Keratinocyte (primary cell): Measurements from ENCODE around the gene BICD1. TPM values are rescaled to one million over a fixed set of nuclear protein-coding genes. Genes with fewer than 3 reads are reported as not detected.

Experiments used
- DNase-seq: peaks from one replicate; pipeline ENCODE4 v3.0.0-alpha.2; 2011; ENCODE audit warnings: low read depth, missing footprints, low spot score
- FAIRE-seq: peaks from 2 replicates; lab custom pipeline; 2011; peaks lifted over from hg19 to GRCh38; lab: Jason Lieb, UNC
- H2AFZ ChIP-seq: 2 replicates; pipeline ENCODE4 v1.6.0; 2012; ENCODE audit warnings: low read length, control low read depth, inconsistent platforms; ENCODE audit not compliant: control insufficient read depth
- H3K27ac ChIP-seq: 2 replicates; pipeline ENCODE4 v1.5.1; 2011; ENCODE audit warnings: low read length; ENCODE audit not compliant: control insufficient read depth, insufficient read depth
- H3K27me3 ChIP-seq: 3 replicates; pipeline ENCODE4 v1.6.0; 2011; ENCODE audit warnings: low read length; ENCODE audit not compliant: control insufficient read depth, insufficient read depth; ENCODE audit errors: extremely low read depth
- H3K36me3 ChIP-seq, 2 experiments: 2 replicates in 1 of 2; 3 replicates in 1 of 2; pipeline ENCODE4 v1.5.1; 2011; ENCODE audit warnings: low read length in 2 of 2, mild to moderate bottlenecking in 1 of 2; ENCODE audit not compliant: control insufficient read depth in 2 of 2, insufficient read depth in 2 of 2; ENCODE audit errors: extremely low read depth in 1 of 2
- H3K4me1 ChIP-seq: 3 replicates; pipeline ENCODE4 v1.5.1; 2011; ENCODE audit warnings: low read length; ENCODE audit not compliant: control insufficient read depth, insufficient read depth; ENCODE audit errors: extremely low read depth
- H3K4me2 ChIP-seq: 3 replicates; pipeline ENCODE4 v1.6.0; 2011; ENCODE audit warnings: low read depth, low read length; ENCODE audit not compliant: control insufficient read depth, insufficient read depth; ENCODE audit errors: extremely low read depth
- H3K4me3 ChIP-seq, 3 experiments: fragments of 200-600 bp in 1 of 3; sonication (generic) in 1 of 3; 2 replicates in 2 of 3; 3 replicates in 1 of 3; pipeline ENCODE4 v1.5.1; 2011 to 2016; ENCODE audit warnings: low read length in 3 of 3, mild to moderate bottlenecking in 3 of 3, control low read depth in 2 of 3, inconsistent platforms in 1 of 3, low read depth in 1 of 3, mixed read lengths in 1 of 3, mixed run types in 1 of 3, moderate library complexity in 1 of 3; ENCODE audit not compliant: control insufficient read depth in 2 of 3, insufficient read depth in 2 of 3; ENCODE audit errors: extremely low read depth in 1 of 3
- H3K79me2 ChIP-seq: 2 replicates; pipeline ENCODE4 v1.6.0; 2012; ENCODE audit warnings: low read length; ENCODE audit not compliant: control insufficient read depth, insufficient read depth
- H3K9ac ChIP-seq: 3 replicates; pipeline ENCODE4 v1.6.0; 2011; ENCODE audit warnings: low read length; ENCODE audit not compliant: control insufficient read depth, insufficient read depth; ENCODE audit errors: extremely low read depth
- H3K9me1 ChIP-seq: 3 replicates; pipeline ENCODE4 v1.6.0; 2011; ENCODE audit warnings: low read length; ENCODE audit not compliant: control insufficient read depth, insufficient read depth; ENCODE audit errors: extremely low read depth
- H3K9me3 ChIP-seq: 2 replicates; pipeline ENCODE4 v1.5.1; 2012; ENCODE audit warnings: low read depth, low read length; ENCODE audit not compliant: control insufficient read depth
- H4K20me1 ChIP-seq: 3 replicates; pipeline ENCODE4 v1.6.0; 2011; ENCODE audit warnings: low read length; ENCODE audit not compliant: control insufficient read depth, insufficient read depth; ENCODE audit errors: extremely low read depth
- EZH2 ChIP-seq: IDR thresholded peaks from one replicate; pipeline ENCODE4 v1.6.1; 2012; ENCODE audit warnings: inconsistent platforms, mild to moderate bottlenecking, low read length, moderate library complexity
- dilution Hi-C: fragments of 300-500 bp; cut with MboI; formaldehyde crosslinking; loops from one replicate; pipeline ENCODE4 v1.7.0; 2020; ENCODE audit warnings: low sequenced_read_pairs; ENCODE audit not compliant: extremely low pct_ligation_motif_present
- polyA plus RNA-seq, 5 experiments: library from polyadenylated mRNA; depleted of rRNA in 3 of 5; stranded (reverse) in 3 of 5; stranded (forward) in 1 of 5; unstranded in 1 of 5; fragments of >200 nt; gene quantifications; 1 replicate in 1 of 5; 2 replicates in 3 of 5; 3 replicates in 1 of 5; pipeline versions ENCODE4 v1.2.1 to v1.2.3, GENCODE V29; 2011 to 2012; ENCODE audit warnings: missing spikeins in 2 of 5, low read depth in 1 of 5, low replicate concordance in 1 of 5
- TF ChIP-seq, protein P1 (sequence below), 3 experiments: IDR thresholded peaks in 1 of 3; conservative IDR thresholded peaks in 1 of 3; optimal IDR thresholded peaks in 1 of 3; 2 replicates in 2 of 3; 3 replicates in 1 of 3; pipeline versions ENCODE3 to v1.5.1; 2011; ENCODE audit warnings: low read length in 3 of 3, mild to moderate bottlenecking in 3 of 3, moderate library complexity in 2 of 3, control low read depth in 1 of 3, inconsistent platforms in 1 of 3; ENCODE audit not compliant: insufficient read depth in 2 of 3; ENCODE audit errors: extremely low read depth in 1 of 3

BICD1 gene
- polyA plus RNA-seq, 1 donor (not counting 4 experiments of a cell fraction or from before 2014, with no cell fraction given) = 10.2 TPM

DNA sequence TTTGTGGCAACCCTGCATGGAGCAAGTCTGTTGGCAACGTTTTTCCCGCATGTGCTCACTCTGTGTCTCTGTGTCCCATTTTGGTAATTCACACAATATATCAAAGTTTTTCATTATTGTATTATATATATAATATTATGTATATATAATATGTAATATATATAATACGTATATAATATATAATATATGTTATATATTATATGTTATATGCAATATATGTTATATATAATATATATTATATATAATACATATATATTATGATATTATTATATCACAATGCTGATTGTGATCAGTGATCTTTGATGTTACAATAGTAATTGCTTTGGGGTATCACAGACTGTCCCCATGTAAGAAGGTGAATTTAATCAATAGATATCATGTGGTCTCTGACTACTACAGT lies 84.8 kb downstream of the BICD1 start:
- H3K4me1 ChIP-seq = no peaks in the 10 kb centered on the region
- no peaks in the 10 kb centered on the region for H3K79me2 ChIP-seq
- no peak overlapping the region for H3K4me3 ChIP-seq
- H3K36me3 ChIP-seq = no peaks in the 10 kb centered on the region
- no peak for FAIRE-seq
- H3K4me2 ChIP-seq = no peak overlapping the region
- no peaks in the 10 kb centered on the region for H4K20me1 ChIP-seq
- DNase-seq = no peak
- H2AFZ ChIP-seq = no peak overlapping the region
- dilution Hi-C loops = no loop called here
- H3K9ac ChIP-seq = no peak overlapping the region
- no peaks in the 10 kb centered on the region for H3K9me3 ChIP-seq
- H3K27ac ChIP-seq = no peak overlapping the region
- TF ChIP-seq EZH2 = no peak
- TF ChIP-seq, protein P1, sequence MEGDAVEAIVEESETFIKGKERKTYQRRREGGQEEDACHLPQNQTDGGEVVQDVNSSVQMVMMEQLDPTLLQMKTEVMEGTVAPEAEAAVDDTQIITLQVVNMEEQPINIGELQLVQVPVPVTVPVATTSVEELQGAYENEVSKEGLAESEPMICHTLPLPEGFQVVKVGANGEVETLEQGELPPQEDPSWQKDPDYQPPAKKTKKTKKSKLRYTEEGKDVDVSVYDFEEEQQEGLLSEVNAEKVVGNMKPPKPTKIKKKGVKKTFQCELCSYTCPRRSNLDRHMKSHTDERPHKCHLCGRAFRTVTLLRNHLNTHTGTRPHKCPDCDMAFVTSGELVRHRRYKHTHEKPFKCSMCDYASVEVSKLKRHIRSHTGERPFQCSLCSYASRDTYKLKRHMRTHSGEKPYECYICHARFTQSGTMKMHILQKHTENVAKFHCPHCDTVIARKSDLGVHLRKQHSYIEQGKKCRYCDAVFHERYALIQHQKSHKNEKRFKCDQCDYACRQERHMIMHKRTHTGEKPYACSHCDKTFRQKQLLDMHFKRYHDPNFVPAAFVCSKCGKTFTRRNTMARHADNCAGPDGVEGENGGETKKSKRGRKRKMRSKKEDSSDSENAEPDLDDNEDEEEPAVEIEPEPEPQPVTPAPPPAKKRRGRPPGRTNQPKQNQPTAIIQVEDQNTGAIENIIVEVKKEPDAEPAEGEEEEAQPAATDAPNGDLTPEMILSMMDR (optimal IDR thresholded peaks at IDR 0.05 in 1 of 3, IDR thresholded peaks at IDR 0.05 in 1 of 3, conservative IDR thresholded peaks at IDR 0.05 in 1 of 3; ENCODE audit: extremely low read depth in 1 of 3, insufficient read depth in 2 of 3, low read length in 3 of 3) = no peak
- no peaks in the 10 kb centered on the region for H3K9me1 ChIP-seq
- no peaks in the 10 kb centered on the region for H3K27me3 ChIP-seq

DNA sequence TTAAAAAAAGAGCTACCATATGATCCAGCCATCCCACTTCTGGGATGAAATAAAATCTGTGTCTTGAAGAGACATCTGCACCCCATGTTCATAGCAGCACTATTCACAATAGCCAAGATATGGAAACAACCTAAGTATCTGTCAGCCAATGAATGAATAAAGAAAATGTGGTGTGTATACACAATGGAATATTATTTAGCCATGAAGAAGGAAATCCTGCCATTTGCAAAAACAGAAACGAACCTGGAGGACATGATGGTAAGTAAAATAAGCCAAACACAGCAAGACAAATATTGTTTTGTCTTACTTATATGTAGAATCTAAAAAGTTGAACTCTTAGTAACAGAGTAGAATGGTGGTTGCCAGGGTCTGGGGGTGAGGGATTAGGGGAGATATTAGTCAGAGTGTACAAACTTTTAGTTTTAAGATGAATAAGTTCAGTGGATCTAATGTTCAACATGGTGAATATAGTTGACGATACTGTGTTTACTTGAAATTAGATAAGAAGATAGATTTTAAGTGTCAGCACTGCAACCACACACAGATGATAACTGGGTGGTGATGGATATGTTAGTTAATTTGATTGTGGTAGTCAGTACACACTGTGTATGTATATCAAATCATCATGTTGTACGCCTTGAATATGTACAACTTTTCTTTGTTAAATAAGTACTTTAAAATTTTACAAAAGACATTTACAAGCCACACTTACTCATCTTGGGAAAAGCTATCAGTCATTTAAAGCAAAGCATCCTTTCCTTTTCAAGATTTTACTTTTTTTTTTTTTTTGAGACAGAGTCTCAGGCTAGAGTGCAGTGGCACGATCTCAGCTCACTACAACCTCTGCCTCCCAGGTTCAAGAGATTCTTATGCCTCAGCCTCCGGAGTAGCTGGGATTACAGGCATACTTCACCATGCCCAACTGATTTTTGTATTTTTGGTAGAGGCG lies 89.9 kb downstream of the BICD1 start:
- Histone ChIP-seq H3K9ac (no peak overlapping the region), H3K9me1 (no peaks in the 10 kb centered on the region), H3K4me2 (no peak overlapping the region), H3K4me3 (no peak overlapping the region), H3K36me3 (no peaks in the 10 kb centered on the region), H2AFZ (no peak overlapping the region), H3K4me1 (peaks cover 22% of the 10 kb centered on the region), H3K27me3 (no peaks in the 10 kb centered on the region), H3K79me2 (no peaks in the 10 kb centered on the region), H3K9me3 (no peaks in the 10 kb centered on the region), H3K27ac (no peak overlapping the region), H4K20me1 (no peaks in the 10 kb centered on the region)
- dilution Hi-C loops = no loop called here
- no peak for DNase-seq
- peak; percentile 44 for FAIRE-seq
- no peak for TF ChIP-seq EZH2
- TF ChIP-seq, protein P1 (optimal IDR thresholded peaks at IDR 0.05 in 1 of 3, IDR thresholded peaks at IDR 0.05 in 1 of 3, conservative IDR thresholded peaks at IDR 0.05 in 1 of 3; ENCODE audit: extremely low read depth in 1 of 3, insufficient read depth in 2 of 3, low read length in 3 of 3) = no peak
